ENCODE measurements around the gene HECTD3.
"Not testable (repeated sequence)": the region's sequence is repeated elsewhere in the genome, so short reads cannot be mapped to it uniquely, and the experiment has no call there.

DNA sequence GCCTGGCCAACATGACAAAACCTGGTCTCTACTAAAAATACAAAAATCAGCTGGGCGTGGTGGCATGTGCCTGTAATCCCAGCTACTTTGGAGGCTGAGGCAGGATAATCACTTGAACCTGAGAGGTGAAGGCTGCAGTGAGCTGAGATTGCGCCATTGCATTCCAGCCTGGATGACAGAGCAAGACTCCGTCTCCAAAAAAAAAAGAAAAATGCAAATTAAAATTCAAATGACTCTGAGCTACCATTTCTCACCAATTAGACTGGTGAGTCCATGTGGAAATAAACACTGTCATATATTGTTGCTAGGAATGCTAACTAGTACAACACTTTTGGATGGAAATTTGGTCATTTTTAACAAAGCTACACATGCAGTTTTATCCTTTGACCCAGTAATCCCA lies 53.6 kb downstream of the HECTD3 start:
- TF ChIP-seq TAF1, POLR2A, POLR2AphosphoS5 (IDR thresholded peaks at IDR 0.05; ENCODE audit: low read depth, low read length): not testable (repeated sequence)
